H9 (cell line): ENCODE results near the gene UNK. TPM values are rescaled to one million over a fixed set of nuclear protein-coding genes. Genes with fewer than 3 reads are reported as not detected.

Experiments used
- DNase-seq: peaks from one replicate; pipeline ENCODE4 v3.0.0-alpha.2; 2017
- H2AFZ ChIP-seq: one replicate; pipeline ENCODE4 v1.6.1; 2013; ENCODE audit warnings: mild to moderate bottlenecking, low read length, control low read depth, moderate library complexity
- H2AK5ac ChIP-seq: 2 replicates; pipeline ENCODE4 v1.6.1; 2013; ENCODE audit warnings: low read length, control low read depth, mixed read lengths; ENCODE audit not compliant: insufficient read length
- H2BK120ac ChIP-seq: one replicate; pipeline ENCODE4 v1.6.1; 2013; ENCODE audit warnings: low read depth, mild to moderate bottlenecking, low read length, control low read depth, inconsistent platforms; ENCODE audit not compliant: poor library complexity, severe bottlenecking
- H2BK12ac ChIP-seq: 2 replicates; pipeline ENCODE4 v1.6.1; 2013; ENCODE audit warnings: low read length, control low read depth, mixed read lengths, low read depth; ENCODE audit not compliant: insufficient read length
- H2BK15ac ChIP-seq: 2 replicates; pipeline ENCODE4 v1.6.1; 2013; ENCODE audit warnings: low read depth, low read length, control low read depth
- H2BK20ac ChIP-seq: one replicate; pipeline ENCODE4 v1.6.1; 2013; ENCODE audit warnings: low read depth, mild to moderate bottlenecking, low read length, control low read depth, inconsistent platforms; ENCODE audit not compliant: poor library complexity, severe bottlenecking
- H2BK5ac ChIP-seq: 2 replicates; pipeline ENCODE4 v1.6.1; 2013; ENCODE audit warnings: low read length, control low read depth, mixed read lengths; ENCODE audit not compliant: insufficient read length
- H3K14ac ChIP-seq: 2 replicates; pipeline ENCODE4 v1.6.1; 2013; ENCODE audit warnings: low read length, control low read depth; ENCODE audit not compliant: insufficient read depth
- H3K18ac ChIP-seq: 2 replicates; pipeline ENCODE4 v1.6.1; 2013; ENCODE audit warnings: low read depth, mild to moderate bottlenecking, mixed read lengths, low read length, control low read depth; ENCODE audit not compliant: insufficient read length
- H3K23ac ChIP-seq: 2 replicates; pipeline ENCODE4 v1.6.1; 2013; ENCODE audit warnings: low read length, control low read depth, mixed read lengths, low read depth; ENCODE audit not compliant: insufficient read length
- H3K23me2 ChIP-seq: 2 replicates; pipeline ENCODE4 v1.6.1; 2013; ENCODE audit warnings: low read depth, mild to moderate bottlenecking, mixed read lengths, low read length, control low read depth; ENCODE audit not compliant: insufficient read length, poor library complexity, severe bottlenecking
- H3K27ac ChIP-seq: 2 replicates; pipeline ENCODE4 v1.5.1; 2013; ENCODE audit warnings: low read length, control low read depth, mixed read lengths, low read depth; ENCODE audit not compliant: insufficient read length
- H3K27me3 ChIP-seq: 2 replicates; pipeline ENCODE4 v1.6.1; 2013; ENCODE audit warnings: low read length, control low read depth, inconsistent platforms; ENCODE audit not compliant: insufficient read depth
- H3K4ac ChIP-seq: 2 replicates; pipeline ENCODE4 v1.6.1; 2013; ENCODE audit warnings: low read depth, mild to moderate bottlenecking, control low read depth, inconsistent platforms, low read length, moderate library complexity
- H3K4me1 ChIP-seq: 2 replicates; pipeline ENCODE4 v1.6.1; 2013; ENCODE audit warnings: low read length, control low read depth, inconsistent platforms; ENCODE audit not compliant: insufficient read depth
- H3K4me2 ChIP-seq: 2 replicates; pipeline ENCODE4 v1.6.1; 2013; ENCODE audit warnings: low read length, control low read depth, mixed read lengths; ENCODE audit not compliant: insufficient read length, insufficient read depth
- H3K56ac ChIP-seq: 2 replicates; pipeline ENCODE4 v1.6.1; 2013; ENCODE audit warnings: low read depth, mild to moderate bottlenecking, mixed read lengths, low read length, control low read depth; ENCODE audit not compliant: insufficient read length
- H3K79me1 ChIP-seq: 2 replicates; pipeline ENCODE4 v1.6.1; 2013; ENCODE audit warnings: low read depth, mild to moderate bottlenecking, moderate library complexity, low read length, control low read depth, inconsistent platforms; ENCODE audit not compliant: insufficient read depth, poor library complexity, severe bottlenecking
- H3K79me2 ChIP-seq: 2 replicates; pipeline ENCODE4 v1.6.1; 2013; ENCODE audit warnings: low read length, control low read depth, inconsistent platforms; ENCODE audit not compliant: insufficient read depth
- H3K9ac ChIP-seq: 2 replicates; pipeline ENCODE4 v1.6.1; 2013; ENCODE audit warnings: low read length, control low read depth, mixed read lengths; ENCODE audit not compliant: insufficient read length; ENCODE audit errors: extremely low read depth
- H3K9me3 ChIP-seq: one replicate; pipeline ENCODE4 v1.6.1; 2013; ENCODE audit warnings: low read depth, low read length, inconsistent platforms; ENCODE audit not compliant: control insufficient read depth
- H3T11ph ChIP-seq: one replicate; pipeline ENCODE4 v1.6.1; 2013; ENCODE audit warnings: mild to moderate bottlenecking, low read length, control low read depth, inconsistent platforms
- H4K20me1 ChIP-seq: one replicate; pipeline ENCODE4 v1.6.1; 2013; ENCODE audit not compliant: control insufficient read depth, insufficient read length, insufficient read depth
- H4K5ac ChIP-seq: 2 replicates; pipeline ENCODE4 v1.6.1; 2013; ENCODE audit warnings: low read depth, mild to moderate bottlenecking, mixed read lengths, low read length, control low read depth; ENCODE audit not compliant: insufficient read length
- H4K8ac ChIP-seq: replicated peaks from 2 replicates; pipeline ENCODE4 v1.6.1; 2013; ENCODE audit warnings: low read length, control low read depth, mixed read lengths, low read depth; ENCODE audit not compliant: insufficient read length
- H4K91ac ChIP-seq: 2 replicates; pipeline ENCODE4 v1.6.1; 2013; ENCODE audit warnings: low read depth, mild to moderate bottlenecking, moderate library complexity, mixed read lengths, low read length, control low read depth; ENCODE audit not compliant: insufficient read length
- H3K27ac Mint-ChIP-seq, 3 experiments: 2 replicates in 2 of 3; 3 replicates in 1 of 3; pipeline ENCODE4 v1.8.0; 2020 to 2021; ENCODE audit warnings: mixed read lengths in 3 of 3, mild to moderate bottlenecking in 1 of 3, moderate library complexity in 1 of 3
- H3K27me3 Mint-ChIP-seq: 2 replicates; pipeline ENCODE4 v1.8.0; 2021; ENCODE audit warnings: low read depth, mild to moderate bottlenecking, moderate library complexity, mixed read lengths
- H3K36me3 Mint-ChIP-seq, 3 experiments: 2 replicates in 2 of 3; 3 replicates in 1 of 3; pipeline ENCODE4 v1.8.0; 2020 to 2021; ENCODE audit warnings: low read depth in 3 of 3, mixed read lengths in 3 of 3; ENCODE audit not compliant: insufficient read depth in 1 of 3
- H3K4me1 Mint-ChIP-seq, 2 experiments: 2 replicates each; pipeline ENCODE4 v1.8.0; 2020; ENCODE audit warnings: mixed read lengths in 2 of 2
- H3K4me3 Mint-ChIP-seq, 2 experiments: 2 replicates in 1 of 2; 3 replicates in 1 of 2; pipeline ENCODE4 v1.8.0; 2020 to 2021; ENCODE audit warnings: mild to moderate bottlenecking in 2 of 2, mixed read lengths in 2 of 2, moderate library complexity in 1 of 2
- H3K9me3 Mint-ChIP-seq, 2 experiments: 2 replicates in 1 of 2; 3 replicates in 1 of 2; pipeline ENCODE4 v1.8.0; 2020; ENCODE audit warnings: mild to moderate bottlenecking in 2 of 2, mixed read lengths in 2 of 2, moderate library complexity in 1 of 2
- WGBS: extraction: QIAGEN DNeasy Blood & Tissue Kit; methylation state at CpG from one replicate; pipeline ENCODE4 v1.1.7; 2013; ENCODE audit warnings: missing lambda C conversion rate, low lambda C conversion rate, mixed read lengths; ENCODE audit not compliant: insufficient read length; ENCODE audit errors: extremely low coverage; 5-methylcytosine and 5-hydroxymethylcytosine counted together
- total RNA-seq: library from RNA; stranded (reverse); gene quantifications from 2 replicates; pipeline ENCODE4 v1.2.1, GENCODE V29; 2021
- TF ChIP-seq, protein P1 (sequence below): fragments of 200-600 bp; sonication (generic); conservative IDR thresholded peaks from 3 replicates; pipeline ENCODE4 v1.8.0; 2021; ENCODE audit warnings: antibody characterized with exemption, mild to moderate bottlenecking

Gene UNK
- total RNA-seq, 1 experiment from 2014 or later, result 36.4 TPM

DNA sequence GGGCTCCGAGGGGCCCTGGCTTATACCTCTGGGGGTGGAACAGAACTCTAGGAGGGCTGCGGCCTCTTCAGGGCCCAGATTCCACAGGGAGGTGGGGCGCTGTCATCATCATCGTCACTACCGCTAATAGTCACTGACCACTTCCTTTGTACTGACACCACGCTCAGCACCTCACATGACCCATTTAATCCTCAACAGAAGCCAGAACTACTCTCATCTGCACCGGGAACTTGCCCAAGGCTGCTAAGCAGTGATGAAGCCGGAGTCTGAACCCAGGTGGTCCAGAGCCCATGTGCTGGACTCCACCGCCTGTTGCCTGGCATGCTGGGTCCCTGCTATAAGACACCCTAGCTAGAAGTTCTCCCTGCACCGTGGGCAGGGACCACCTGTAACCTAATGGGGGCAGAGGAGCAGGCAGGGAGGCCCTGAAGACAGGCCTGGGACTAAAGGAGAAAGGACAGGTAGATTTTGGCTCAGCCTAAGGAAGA, 47.6 kb downstream of the UNK start:
- no peak overlapping the region for H4K8ac ChIP-seq
- H2AK5ac ChIP-seq, result no peak overlapping the region
- Mint-ChIP-seq H3K4me1 (peaks cover 24 to 42% of the 10 kb centered on the region in 2 experiments), H3K27ac (peak overlapping the region; percentile 66 to 94 (median 75); a peak in 5 of 7 replicates), H3K9me3 (no peaks in the 10 kb centered on the region), H3K4me3 (peak overlapping the region in 1 of 2 experiments; percentile 74; a peak in 3 of 5 replicates), H3K36me3 (no peaks in the 10 kb centered on the region), H3K27me3 (no peaks in the 10 kb centered on the region)
- DNase-seq, result no peak
- no peaks in the 10 kb centered on the region for H3K9me3 ChIP-seq
- no peak overlapping the region for H2BK20ac ChIP-seq
- no peak overlapping the region for H2BK120ac ChIP-seq
- no peak overlapping the region for H2BK12ac ChIP-seq
- H3K18ac ChIP-seq, result no peak overlapping the region
- no peaks in the 10 kb centered on the region for H3K23me2 ChIP-seq
- no peak overlapping the region for H4K91ac ChIP-seq
- H3K23ac ChIP-seq, result no peak overlapping the region
- peaks cover 5% of the 10 kb centered on the region; the same call in 1 of the 2 replicates for H3K4me1 ChIP-seq
- H2AFZ ChIP-seq, result no peak overlapping the region
- H2BK5ac ChIP-seq, result no peak overlapping the region
- no peaks in the 10 kb centered on the region for H3K27me3 ChIP-seq
- no peaks in the 10 kb centered on the region for H3K79me2 ChIP-seq
- H3K56ac ChIP-seq, result no peak overlapping the region
- no peak overlapping the region for H3K9ac ChIP-seq
- no peak overlapping the region for H3K4ac ChIP-seq
- TF ChIP-seq, protein P1, sequence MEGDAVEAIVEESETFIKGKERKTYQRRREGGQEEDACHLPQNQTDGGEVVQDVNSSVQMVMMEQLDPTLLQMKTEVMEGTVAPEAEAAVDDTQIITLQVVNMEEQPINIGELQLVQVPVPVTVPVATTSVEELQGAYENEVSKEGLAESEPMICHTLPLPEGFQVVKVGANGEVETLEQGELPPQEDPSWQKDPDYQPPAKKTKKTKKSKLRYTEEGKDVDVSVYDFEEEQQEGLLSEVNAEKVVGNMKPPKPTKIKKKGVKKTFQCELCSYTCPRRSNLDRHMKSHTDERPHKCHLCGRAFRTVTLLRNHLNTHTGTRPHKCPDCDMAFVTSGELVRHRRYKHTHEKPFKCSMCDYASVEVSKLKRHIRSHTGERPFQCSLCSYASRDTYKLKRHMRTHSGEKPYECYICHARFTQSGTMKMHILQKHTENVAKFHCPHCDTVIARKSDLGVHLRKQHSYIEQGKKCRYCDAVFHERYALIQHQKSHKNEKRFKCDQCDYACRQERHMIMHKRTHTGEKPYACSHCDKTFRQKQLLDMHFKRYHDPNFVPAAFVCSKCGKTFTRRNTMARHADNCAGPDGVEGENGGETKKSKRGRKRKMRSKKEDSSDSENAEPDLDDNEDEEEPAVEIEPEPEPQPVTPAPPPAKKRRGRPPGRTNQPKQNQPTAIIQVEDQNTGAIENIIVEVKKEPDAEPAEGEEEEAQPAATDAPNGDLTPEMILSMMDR, result no peak
- no peak overlapping the region for H4K5ac ChIP-seq
- no peaks in the 10 kb centered on the region for H3K79me1 ChIP-seq
- peak overlapping the region; percentile 43 for H3K4me2 ChIP-seq
- H3K27ac ChIP-seq, result no peak overlapping the region
- no peak overlapping the region for H2BK15ac ChIP-seq
- no peak overlapping the region for H3T11ph ChIP-seq
- no peaks in the 10 kb centered on the region for H4K20me1 ChIP-seq
- H3K14ac ChIP-seq, result no peak overlapping the region
- no CpG with 5 or more reads among the region's 10 CpGs for WGBS
